ENCODE results near the gene GTF2H1. TPM values are rescaled to one million over a fixed set of nuclear protein-coding genes. Genes with fewer than 3 reads are reported as not detected.

The GTF2H1 gene
- total RNA-seq, 1 donor from 2014 or later, result 33.7 TPM

GRCh38 chr11:18329196-18329870 lies 7.0 kb downstream of the GTF2H1 start:
- TF ChIP-seq CTCF (IDR thresholded peaks at IDR 0.05), result no peak
- Histone ChIP-seq H3K4me3 (no peak overlapping the region), H3K27ac (no peak overlapping the region), H3K27me3 (no peaks in the 10 kb centered on the region), H3K4me1 (peaks cover 0 to 7% of the 10 kb centered on the region in 2 donors), H3K9me3 (no peaks in the 10 kb centered on the region), H3K36me3 (peaks cover 24 to 37% of the 10 kb centered on the region in 2 donors)
- no peak for DNase-seq (ENCODE audit: low spot score in 2 of 2)
- intact Hi-C loops (cut with DNase I), result loop anchor here (10.0 kb wide), 1 partner anchor 375 kb away; no protein-coding TSS in a partner anchor

GRCh38 chr11:18330921-18331320 lies 8.6 kb downstream of the GTF2H1 start:
- DNase-seq (ENCODE audit: low spot score in 2 of 2), result no peak
- no peaks in the 10 kb centered on the region for H3K27me3 ChIP-seq
- no peak overlapping the region for H3K4me3 ChIP-seq
- no peak for TF ChIP-seq CTCF (IDR thresholded peaks at IDR 0.05)
- H3K9me3 ChIP-seq, result no peaks in the 10 kb centered on the region
- no peaks in the 10 kb centered on the region for H3K4me1 ChIP-seq
- peaks cover 31 to 53% of the 10 kb centered on the region in 2 donors for H3K36me3 ChIP-seq
- intact Hi-C loops (cut with DNase I), result no loop called here
- H3K27ac ChIP-seq, result no peak overlapping the region

GRCh38 chr11:18332302-18332701 lies 9.9 kb downstream of the GTF2H1 start:
- Histone ChIP-seq H3K27me3 (no peaks in the 10 kb centered on the region), H3K4me1 (no peaks in the 10 kb centered on the region), H3K36me3 (peaks cover 45 to 67% of the 10 kb centered on the region in 2 donors), H3K4me3 (no peak overlapping the region), H3K27ac (no peak overlapping the region), H3K9me3 (no peaks in the 10 kb centered on the region)
- TF ChIP-seq CTCF (IDR thresholded peaks at IDR 0.05), result no peak
- intact Hi-C loops (cut with DNase I), result no loop called here
- DNase-seq (ENCODE audit: low spot score in 2 of 2), result no peak

- Histone ChIP-seq H3K9me3 (no peaks in the 10 kb centered on the region), H3K27ac (no peak overlapping the region), H3K36me3 (peaks cover 48 to 66% of the 10 kb centered on the region in 2 donors), H3K4me1 (no peaks in the 10 kb centered on the region), H3K27me3 (no peaks in the 10 kb centered on the region), H3K4me3 (no peak overlapping the region)
- intact Hi-C loops (cut with DNase I), result no loop called here
- DNase-seq (ENCODE audit: low spot score in 2 of 2), result no peak
- TF ChIP-seq CTCF (IDR thresholded peaks at IDR 0.05), result no peak
These were observed 10.5 kb downstream of the GTF2H1 start for GRCh38 chr11:18332891-18333290.

- intact Hi-C loops (cut with DNase I), result no loop called here
- peaks cover 66 to 80% of the 10 kb centered on the region in 2 donors for H3K36me3 ChIP-seq
- H3K27me3 ChIP-seq, result no peaks in the 10 kb centered on the region
- no peak for DNase-seq (ENCODE audit: low spot score in 2 of 2)
- no peaks in the 10 kb centered on the region for H3K9me3 ChIP-seq
- no peak overlapping the region for H3K4me3 ChIP-seq
- no peak for TF ChIP-seq CTCF (IDR thresholded peaks at IDR 0.05)
- H3K27ac ChIP-seq, result no peak overlapping the region
- H3K4me1 ChIP-seq, result no peaks in the 10 kb centered on the region
These were observed 25.2 kb downstream of the GTF2H1 start for GRCh38 chr11:18347471-18348125.
